COLO829 (cell line): ENCODE results near the gene ZFYVE28.
"Not testable (repeated sequence)": the region's sequence is repeated elsewhere in the genome, so short reads cannot be mapped to it uniquely, and the experiment has no call there.

Experiments
- DNase-seq: peaks from one replicate; pipeline ENCODE4 v3.0.0; 2012; ENCODE audit warnings: low spot score

The ZFYVE28 gene

GRCh38 chr4:2289311-2289954 is 129.0 kb downstream of the ZFYVE28 start:
- DNase-seq = no peak

DNA sequence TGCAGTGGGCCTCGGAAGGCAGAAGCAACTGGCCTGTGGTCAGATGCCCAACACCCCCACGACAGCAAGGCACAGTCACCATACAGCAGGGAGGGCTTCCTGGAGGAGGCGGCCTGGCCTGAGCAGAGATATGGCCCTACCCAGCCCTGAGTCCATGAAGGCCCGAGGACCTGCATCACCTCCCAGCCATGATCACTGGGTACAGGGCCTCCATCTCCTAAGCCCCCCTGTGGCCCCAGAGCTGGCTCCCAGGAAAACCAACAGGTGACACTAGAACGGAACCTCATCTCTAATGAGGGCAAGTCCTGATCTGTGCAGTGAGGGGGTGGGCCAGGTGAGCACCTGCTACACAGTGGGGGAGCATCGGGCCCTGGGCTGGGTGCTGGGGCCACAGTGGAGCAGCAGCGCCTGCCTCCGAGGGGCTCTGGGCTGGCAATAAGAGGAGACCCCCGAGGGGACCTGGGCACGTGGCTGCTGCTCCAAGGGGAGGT is 130.3 kb downstream of the ZFYVE28 start:
- no peak for DNase-seq

DNA sequence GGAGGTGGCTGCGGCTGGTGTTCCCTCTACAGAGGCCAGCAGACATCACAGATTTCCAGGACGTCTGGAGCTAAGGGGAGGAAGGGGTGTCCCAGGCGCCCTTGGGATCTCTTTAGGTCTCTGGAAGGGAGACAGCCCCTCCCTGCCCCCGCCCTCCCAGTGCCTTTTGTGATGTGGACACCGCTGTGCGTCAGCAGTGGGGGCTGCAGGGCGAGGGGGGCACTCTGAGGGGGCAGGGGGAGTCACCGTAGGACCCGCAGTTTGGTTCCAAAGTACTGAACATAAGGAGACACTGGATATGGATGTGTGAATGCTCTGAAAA is 130.9 kb downstream of the ZFYVE28 start:
- no peak for DNase-seq

DNA sequence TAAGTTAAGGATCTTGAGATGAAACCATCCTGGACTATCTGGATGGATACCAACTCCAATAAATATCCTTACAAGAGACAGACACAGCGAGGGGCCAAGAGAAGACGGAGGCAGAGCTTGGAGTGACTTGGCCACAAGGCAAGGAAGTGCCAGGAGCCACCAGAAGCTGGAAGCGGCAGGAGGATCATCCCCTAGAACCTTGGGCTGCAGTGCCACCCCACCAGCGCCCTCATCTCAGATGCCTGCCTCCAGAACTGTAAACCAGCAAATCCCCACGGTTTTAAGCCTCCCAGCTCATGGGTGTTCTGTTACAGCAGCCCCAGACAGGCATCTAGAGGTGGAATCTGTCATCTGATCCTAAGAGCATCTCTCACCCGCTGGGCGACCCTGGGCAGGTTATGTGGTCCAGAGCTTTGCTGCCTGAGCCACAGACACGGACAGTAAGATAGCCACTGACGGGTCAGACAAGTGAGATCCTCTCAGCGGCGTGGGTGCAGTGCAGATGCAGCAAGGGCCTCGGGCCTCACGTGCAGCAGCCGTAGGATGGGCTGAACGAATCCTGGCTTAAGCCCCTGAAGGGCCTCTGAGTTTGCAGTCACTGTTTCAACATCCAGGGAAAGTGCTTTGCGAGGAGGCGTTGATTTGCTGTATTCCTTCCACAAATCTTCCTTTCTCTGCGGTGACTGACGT is 131.4 kb downstream of the ZFYVE28 start:
- no peak for DNase-seq

DNA sequence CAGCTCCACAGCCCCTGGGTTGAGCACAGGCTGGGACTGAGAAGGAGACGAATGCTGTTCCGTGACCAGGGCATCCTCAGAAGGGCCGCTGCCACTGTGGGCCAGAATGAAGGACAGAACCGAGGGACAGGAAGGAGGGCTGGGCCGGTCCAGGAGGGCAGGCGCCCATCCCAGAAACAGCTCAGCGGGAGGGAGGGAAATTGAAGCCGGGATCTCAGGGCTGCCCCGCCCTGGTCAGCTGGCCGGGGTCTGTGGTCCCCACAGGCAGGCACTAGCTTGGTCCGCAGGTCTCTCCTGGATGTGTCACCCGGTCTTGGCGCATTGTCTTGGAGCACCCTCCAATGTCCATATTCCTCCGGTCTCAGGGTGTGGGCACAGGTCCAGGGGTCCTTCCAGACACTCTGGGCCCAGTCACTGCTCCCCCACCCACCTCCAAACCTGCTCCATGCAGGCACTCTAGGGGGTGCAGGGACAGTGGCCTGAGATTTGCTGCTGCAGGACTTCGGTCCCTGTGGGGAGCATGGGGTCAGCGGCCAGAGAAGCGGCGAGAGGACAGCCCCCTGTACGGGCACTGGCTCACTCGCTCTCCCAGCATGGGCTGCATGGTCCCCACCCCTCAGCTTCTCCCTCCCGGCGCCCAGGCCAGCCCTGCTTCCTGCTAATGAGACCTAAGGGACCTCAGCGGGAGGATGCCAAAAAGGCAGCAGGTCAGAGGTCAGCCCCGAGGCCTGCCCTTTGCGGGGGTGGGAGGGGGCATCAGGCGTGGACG is 132.6 kb downstream of the ZFYVE28 start:
- no peak for DNase-seq

DNA sequence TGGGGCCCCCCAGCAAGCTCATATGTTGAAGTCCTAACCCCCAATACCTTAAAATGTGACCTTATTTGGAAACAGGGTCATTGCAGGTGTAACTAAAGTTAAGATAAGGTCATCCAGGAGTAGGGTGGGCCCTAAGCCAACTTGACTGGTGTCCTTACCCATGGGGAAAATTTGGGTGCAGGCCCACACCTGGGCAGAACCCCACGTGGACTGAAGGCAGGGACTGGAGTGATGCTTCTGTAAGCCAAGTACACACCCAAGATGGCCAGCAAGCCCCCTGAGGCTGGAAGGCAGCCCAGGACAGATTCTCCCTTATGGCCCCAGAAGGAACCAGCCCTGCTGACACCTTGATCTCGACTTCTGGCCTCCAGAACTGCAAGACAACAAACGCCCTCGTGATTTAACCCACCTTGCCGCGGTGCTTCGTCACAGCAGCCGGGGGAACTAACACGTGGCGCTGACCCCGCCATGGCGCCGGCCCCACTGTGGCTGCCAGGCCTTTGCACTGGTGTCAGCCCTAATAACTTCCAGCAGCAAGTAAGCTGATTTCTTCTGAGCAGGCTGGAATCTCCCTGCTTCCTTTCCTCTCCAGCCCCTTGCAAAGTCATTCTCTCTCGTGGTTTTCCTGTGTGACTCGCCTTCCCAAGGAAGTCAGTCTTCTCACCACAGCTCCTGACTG is 133.4 kb downstream of the ZFYVE28 start:
- DNase-seq = no peak

DNA sequence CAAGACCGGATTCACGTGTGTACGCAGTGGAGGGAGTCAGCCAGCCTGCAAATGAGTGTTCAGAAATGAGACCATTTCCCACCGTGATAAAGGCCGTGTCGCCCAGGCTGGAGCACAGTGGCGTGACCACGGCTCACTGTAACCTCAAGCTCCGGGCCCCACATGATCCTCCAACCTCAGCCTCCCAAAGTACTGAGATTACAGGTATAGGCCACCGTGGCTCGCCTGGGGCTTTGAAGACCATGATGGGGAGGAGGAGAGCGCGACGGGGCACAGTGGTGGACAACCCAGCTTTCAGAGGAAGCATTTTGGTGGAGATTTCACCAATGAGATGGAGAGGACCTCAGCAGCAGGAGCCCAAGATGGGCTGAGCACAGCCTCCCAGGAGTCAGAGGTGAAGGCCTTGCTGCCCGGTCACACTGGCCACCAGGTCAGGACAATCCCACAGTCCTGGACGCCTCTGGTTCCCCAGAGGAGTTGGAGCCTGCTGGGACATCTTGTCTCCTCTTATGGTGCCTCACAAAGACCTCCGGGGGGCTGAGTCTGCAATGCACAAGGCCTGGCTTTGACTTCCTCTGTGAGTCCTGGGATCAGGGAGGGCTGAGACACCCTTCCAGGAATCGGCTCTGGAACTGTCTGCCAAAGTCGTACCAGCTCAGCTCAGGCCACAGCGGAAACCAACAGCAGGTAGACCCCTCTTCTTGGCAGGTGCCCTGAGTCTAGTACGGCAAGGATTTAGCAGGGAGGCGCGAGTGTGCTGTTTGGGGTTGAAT is 134.1 kb downstream of the ZFYVE28 start:
- DNase-seq = no peak

DNA sequence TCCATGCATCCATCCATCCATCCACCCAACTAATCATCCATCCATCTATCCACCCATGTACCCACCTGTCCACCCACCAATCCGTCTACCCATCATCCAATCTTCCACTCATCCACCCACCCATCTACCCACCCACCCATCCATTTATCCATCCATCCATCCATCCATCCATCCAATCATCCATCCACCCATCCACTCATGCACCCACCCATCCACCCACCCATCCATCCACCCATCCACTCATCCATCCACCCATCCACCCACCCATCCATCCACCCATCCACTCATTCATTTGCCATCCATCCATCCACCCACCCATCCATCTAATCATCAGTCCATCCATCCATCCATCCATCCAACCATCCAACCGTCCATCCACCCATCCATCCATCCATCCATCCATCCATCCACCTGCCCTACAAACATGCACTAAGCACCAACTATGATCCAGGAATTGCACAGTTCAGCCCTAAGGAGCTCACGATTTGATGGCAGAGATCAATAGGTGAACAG is 135.2 kb downstream of the ZFYVE28 start:
- DNase-seq = no peak

DNA sequence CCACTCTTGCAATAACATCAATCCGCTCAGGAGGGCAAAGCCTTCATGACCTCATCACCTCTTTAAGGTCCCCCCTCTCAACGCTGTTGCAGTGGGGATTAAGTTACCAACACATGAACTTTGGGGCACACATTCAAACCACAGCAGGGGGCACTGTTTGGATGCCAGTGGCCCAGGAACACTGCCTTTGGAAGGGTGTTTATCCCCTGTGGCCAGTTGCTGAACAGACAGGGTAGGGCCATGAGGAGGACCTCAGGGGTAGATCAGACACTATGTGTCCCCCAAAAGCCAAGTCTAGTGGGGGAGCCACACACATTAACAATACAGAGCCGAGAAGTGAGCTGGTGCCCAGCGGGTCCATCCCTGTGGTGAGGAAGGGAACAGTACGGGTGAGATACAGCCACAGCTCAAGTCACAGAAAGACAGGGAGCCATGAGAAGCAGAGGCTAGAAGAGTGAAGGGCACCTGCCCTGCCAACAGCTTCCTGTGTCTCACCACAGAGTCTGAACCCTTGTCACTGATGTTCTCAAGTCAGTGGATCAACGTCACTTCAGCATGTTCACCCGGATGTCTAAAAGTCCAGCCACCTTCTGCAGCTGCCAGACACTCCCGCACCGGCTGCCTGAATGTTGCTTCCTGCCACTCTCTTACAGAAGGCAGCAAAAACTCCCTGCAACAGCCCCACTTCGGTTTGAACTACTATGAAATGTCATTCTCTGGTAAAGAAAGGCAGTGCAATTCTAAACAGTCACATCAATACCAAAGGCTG is 136.7 kb downstream of the ZFYVE28 start:
- no peak for DNase-seq

- no peak for DNase-seq
Measured at GRCh38 chr4:2280531-2281300, 137.7 kb downstream of the ZFYVE28 start.

GRCh38 chr4:2277956-2278355 is 140.5 kb downstream of the ZFYVE28 start:
- no peak for DNase-seq

- DNase-seq = no peak
Measured at GRCh38 chr4:2276581-2277325, 141.7 kb downstream of the ZFYVE28 start.

DNA sequence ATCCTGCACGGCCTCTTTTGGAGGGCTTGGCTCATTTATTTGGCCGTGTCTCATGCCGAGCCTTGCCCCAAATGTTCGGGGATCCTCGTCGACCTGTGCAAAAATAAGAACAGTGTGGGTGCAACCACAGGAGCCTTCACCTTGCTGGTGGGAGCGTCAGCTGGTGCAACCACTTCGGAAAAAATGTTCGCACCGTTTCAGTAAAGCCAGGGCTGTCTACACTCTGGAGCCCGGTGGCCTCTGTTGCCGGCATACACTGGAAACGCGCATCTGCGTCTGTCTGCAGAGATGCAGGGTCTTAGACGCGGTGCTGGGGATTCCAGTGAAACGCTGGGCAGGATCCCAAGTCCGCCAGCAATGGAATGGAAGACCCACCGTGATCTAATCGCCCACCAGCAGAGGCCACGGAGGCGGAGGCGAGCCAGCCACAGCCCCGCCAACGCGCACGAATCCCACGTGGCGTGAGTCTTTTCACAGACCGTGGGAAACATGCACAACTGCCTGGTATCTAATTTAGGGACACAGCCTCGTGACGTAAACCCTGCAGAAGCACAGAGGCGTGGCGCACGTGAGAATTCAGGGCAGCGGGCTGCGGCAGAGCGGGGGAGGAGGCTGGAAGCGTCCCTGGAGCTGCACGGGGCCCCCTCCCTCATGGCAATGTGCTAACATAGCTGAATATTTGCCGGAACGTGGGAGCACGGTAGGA is 142.7 kb downstream of the ZFYVE28 start:
- DNase-seq = no peak

DNA sequence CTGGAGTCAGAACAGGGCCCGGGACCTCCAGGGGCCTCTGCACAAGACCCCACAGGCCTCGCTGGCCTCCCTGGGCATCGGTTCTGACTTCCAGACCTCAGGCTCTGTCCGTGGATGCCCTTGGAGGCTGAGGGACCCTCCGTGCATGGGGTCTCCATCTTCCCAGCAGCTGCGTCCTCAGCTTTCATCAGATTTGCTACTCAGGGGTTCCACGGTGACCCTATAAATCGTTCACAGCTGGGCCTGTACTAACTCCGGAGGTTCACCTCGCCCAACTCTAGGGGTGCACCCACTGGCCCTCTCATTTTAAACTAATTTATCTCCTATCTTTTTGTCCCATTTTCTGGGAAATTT is 143.4 kb downstream of the ZFYVE28 start:
- DNase-seq = not testable (repeated sequence)

DNA sequence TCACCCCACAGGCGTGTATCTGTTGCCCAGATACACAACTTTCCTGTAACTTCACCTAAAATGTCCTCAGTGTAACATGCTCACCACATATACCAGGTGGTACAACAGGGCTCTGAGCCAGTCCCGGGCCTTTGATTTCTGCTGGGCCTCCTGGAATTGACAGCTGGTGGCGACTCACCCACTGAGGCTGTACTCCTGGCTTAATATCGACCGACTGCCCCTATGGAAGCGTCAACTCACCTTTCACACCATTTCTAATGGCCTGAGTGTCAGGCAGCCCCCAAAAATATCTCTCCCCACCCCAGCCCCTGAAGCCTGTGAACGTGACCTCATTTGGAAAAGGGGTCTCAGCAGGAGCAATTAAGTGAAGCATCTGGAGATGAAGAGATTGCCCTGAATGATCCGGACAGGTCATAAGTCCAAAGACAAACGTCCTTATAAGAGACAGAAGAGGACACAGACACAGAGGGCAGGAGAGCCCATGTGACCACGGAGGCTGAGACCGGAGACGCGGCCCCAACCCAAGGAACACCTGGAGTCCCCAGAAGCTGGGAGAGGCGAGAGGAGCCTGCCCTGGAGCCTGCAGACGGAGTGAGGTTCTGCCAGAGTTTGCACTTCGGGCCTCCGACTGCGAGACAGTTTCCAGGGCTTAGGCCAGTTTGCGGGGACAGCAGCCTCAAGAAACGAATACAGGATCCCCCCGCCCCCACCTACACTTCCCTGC is 144.0 kb downstream of the ZFYVE28 start:
- DNase-seq = no peak

- no peak for DNase-seq
Measured at GRCh38 chr4:2273657-2274319, 144.7 kb downstream of the ZFYVE28 start.

DNA sequence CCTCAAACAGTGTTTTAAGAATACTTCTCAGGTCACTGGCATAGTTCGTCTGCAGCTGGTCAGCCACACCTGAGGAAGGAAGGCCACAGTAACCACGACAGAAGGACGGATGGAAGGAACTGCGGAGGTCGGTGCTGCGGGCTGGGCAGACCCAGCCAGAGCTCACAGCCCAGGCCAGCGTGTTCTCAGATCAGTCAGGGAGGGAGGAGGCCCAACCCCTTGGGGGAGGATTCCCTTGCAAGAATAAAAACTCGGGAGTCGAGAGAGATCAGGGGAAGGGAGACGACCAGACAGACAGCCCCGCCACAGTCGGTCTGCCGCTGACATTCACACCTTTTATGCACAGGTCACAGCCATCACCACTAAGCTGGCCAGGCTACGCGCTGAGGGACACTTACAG is 145.2 kb downstream of the ZFYVE28 start:
- DNase-seq = no peak

- DNase-seq = no peak
Measured at GRCh38 chr4:2272828-2273120, 145.7 kb downstream of the ZFYVE28 start.
